Type B pancreatic cell (in vitro differentiated cells): ENCODE measurements around the gene SSTR4. TPM values are rescaled to one million over a fixed set of nuclear protein-coding genes. Genes with fewer than 3 reads are reported as not detected.

Source experiments
- DNase-seq: peaks from one replicate; pipeline ENCODE4 v3.0.0; 2021; ENCODE audit warnings: mixed read lengths; ENCODE audit not compliant: unreplicated experiment; ENCODE audit errors: extremely low spot score
- H3K27ac Mint-ChIP-seq: 2 replicates; pipeline ENCODE4 v1.8.0; 2021; ENCODE audit warnings: mild to moderate bottlenecking, mixed read lengths
- H3K27me3 Mint-ChIP-seq: 2 replicates; pipeline ENCODE4 v1.8.0; 2021; ENCODE audit warnings: mixed read lengths
- H3K36me3 Mint-ChIP-seq: 2 replicates; pipeline ENCODE4 v1.8.0; 2021; ENCODE audit warnings: mixed read lengths
- H3K4me1 Mint-ChIP-seq: one replicate; pipeline ENCODE4 v1.8.0; 2021; ENCODE audit warnings: mixed read lengths; ENCODE audit not compliant: unreplicated experiment
- H3K4me3 Mint-ChIP-seq: 2 replicates; pipeline ENCODE4 v1.8.0; 2021; ENCODE audit warnings: mild to moderate bottlenecking, mixed read lengths
- H3K9me3 Mint-ChIP-seq: 2 replicates; pipeline ENCODE4 v1.8.0; 2021; ENCODE audit warnings: mixed read lengths
- CTCF ChIP-seq: fragments of 200-600 bp; sonication (generic); conservative IDR thresholded peaks from 2 replicates; pipeline ENCODE4 v1.5.0; 2021; ENCODE audit warnings: antibody characterized with exemption, mild to moderate bottlenecking
- total RNA-seq: library from RNA; stranded (reverse); gene quantifications from 2 replicates; pipeline ENCODE4 v1.2.1, GENCODE V29; 2021; ENCODE audit warnings: low replicate concordance

Gene SSTR4
- total RNA-seq, 1 donor from 2014 or later = not detected

GRCh38 chr20:23029324-23029723 is 5.8 kb upstream of the SSTR4 start:
- peaks cover 53% of the 10 kb centered on the region for H3K27me3 Mint-ChIP-seq
- peaks cover 11% of the 10 kb centered on the region for H3K4me1 Mint-ChIP-seq
- H3K9me3 Mint-ChIP-seq = no peaks in the 10 kb centered on the region
- no peak for DNase-seq
- no peak for TF ChIP-seq CTCF
- no peaks in the 10 kb centered on the region for H3K36me3 Mint-ChIP-seq
- H3K27ac Mint-ChIP-seq = no peak overlapping the region
- H3K4me3 Mint-ChIP-seq = no peak overlapping the region

DNA sequence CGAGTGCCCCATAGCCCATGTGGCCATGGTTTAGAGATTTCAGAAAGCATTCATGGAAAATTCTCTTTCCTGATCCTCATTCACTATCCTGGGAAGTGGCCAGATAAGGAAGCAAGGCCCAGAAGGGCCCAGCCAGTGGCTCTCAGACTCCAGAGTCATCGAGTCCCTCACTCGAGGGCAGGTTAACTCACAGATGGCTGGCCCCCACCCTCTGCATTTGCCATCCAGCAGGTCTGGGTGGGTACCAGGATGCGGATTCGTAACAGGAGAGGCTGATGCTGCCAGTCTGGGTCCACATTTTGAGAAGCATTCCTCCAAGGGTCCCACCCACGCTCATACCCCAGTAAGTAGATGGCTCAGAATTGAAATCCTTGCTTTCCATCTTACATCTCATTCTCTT is 3.8 kb upstream of the SSTR4 start:
- no peak for TF ChIP-seq CTCF
- DNase-seq = no peak
- Mint-ChIP-seq H3K36me3 (no peaks in the 10 kb centered on the region), H3K27me3 (peaks cover 64% of the 10 kb centered on the region), H3K4me3 (no peak overlapping the region), H3K4me1 (peaks cover 6% of the 10 kb centered on the region), H3K9me3 (no peaks in the 10 kb centered on the region), H3K27ac (no peak overlapping the region)

DNA sequence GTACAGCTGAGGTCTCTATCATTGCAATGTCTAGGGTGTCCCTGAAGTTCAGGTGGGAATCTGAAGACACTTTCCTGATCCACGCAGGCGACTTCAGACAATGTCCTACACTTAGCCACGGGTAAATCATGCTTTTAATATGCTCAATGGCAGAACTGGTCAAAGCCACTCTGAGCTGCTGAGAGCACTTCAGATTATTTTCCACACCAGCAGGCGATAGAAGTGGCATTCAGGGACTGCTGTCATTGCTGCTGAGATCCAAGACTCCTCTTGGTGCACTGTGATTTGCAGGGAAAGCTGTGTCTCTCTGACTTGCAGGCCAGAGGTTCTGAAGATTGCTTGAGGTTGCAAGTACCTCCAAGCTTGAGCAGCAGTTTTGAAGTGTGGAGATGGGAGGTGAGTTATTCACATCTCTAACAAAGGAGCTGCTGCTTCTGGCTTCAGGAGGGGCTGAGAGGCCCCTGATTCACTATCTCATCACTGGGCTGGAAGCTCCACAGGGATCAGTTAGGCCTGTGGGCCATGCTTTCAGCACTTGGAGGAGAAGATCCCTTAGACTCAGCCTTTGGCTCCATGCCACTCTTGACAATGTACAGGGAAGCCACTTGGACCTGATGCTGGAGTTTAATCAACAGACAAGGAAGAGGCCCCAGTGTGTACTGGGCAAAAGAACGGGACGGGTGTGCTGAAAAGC is 2.9 kb upstream of the SSTR4 start:
- TF ChIP-seq CTCF = no peak
- no peak for DNase-seq
- Mint-ChIP-seq H3K27ac (no peak overlapping the region), H3K36me3 (no peaks in the 10 kb centered on the region), H3K9me3 (no peaks in the 10 kb centered on the region), H3K4me1 (peaks cover 14% of the 10 kb centered on the region), H3K27me3 (peaks cover 69% of the 10 kb centered on the region), H3K4me3 (no peak overlapping the region)

- Mint-ChIP-seq H3K36me3 (no peaks in the 10 kb centered on the region), H3K4me1 (peaks cover 16% of the 10 kb centered on the region), H3K4me3 (no peak overlapping the region), H3K27ac (no peak overlapping the region), H3K27me3 (peaks cover 69% of the 10 kb centered on the region), H3K9me3 (no peaks in the 10 kb centered on the region)
- DNase-seq = no peak
- TF ChIP-seq CTCF = no peak
Measured at GRCh38 chr20:23032750-23033078, 2.4 kb upstream of the SSTR4 start.

DNA sequence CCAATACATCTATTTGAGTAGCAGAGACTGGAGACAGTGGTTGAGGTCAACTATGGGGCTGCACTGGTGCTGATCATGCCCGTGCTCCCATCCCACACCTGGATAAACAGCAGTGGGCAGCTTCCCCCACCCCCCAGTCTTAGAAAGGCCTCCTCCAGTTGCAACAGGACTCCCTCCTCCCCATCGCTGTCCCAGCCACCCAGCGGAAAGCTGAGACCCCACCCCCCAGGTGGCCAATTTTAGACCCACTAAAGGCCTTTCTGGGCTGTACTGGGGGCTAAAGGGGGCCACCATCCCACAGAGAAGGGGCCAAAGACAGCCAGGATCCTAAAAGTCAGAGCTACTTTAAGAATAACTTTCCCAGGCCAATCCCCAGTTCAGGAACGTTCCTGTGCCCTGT is 1.2 kb upstream of the SSTR4 start:
- peaks cover 77% of the 10 kb centered on the region for H3K27me3 Mint-ChIP-seq
- H3K4me1 Mint-ChIP-seq = peaks cover 16% of the 10 kb centered on the region
- no peak overlapping the region for H3K4me3 Mint-ChIP-seq
- H3K27ac Mint-ChIP-seq = no peak overlapping the region
- TF ChIP-seq CTCF = no peak
- no peaks in the 10 kb centered on the region for H3K36me3 Mint-ChIP-seq
- H3K9me3 Mint-ChIP-seq = no peaks in the 10 kb centered on the region
- DNase-seq = no peak

- DNase-seq = no peak
- Mint-ChIP-seq H3K27ac (no peak overlapping the region), H3K4me1 (peaks cover 19% of the 10 kb centered on the region), H3K27me3 (peaks cover 85% of the 10 kb centered on the region), H3K4me3 (no peak overlapping the region), H3K9me3 (no peaks in the 10 kb centered on the region), H3K36me3 (no peaks in the 10 kb centered on the region)
- no peak for TF ChIP-seq CTCF
Measured at GRCh38 chr20:23035731-23036130, 619 bp downstream of the SSTR4 start.
